T1000 (cell line): ENCODE data around the gene KRTAP4-11.
"Not testable (repeated sequence)": the region's sequence is repeated elsewhere in the genome, so short reads cannot be mapped to it uniquely, and the experiment has no call there.

Experiments
- DNase-seq: peaks from one replicate; lab custom pipeline; 2025; ENCODE audit warnings: mixed read lengths; lab: John Stamatoyannopoulos, UW

The KRTAP4-11 gene

GRCh38 chr17:41117846-41118386 lies at the start of gene KRTAP4-11:
Gene KRTAP4-11 (minus strand): TSS chr17:41118373. CDS start chr17:41118315, 58 bp downstream.
- DNase-seq: not testable (repeated sequence)

GRCh38 chr17:41167561-41167960 lies 49.4 kb upstream of the KRTAP4-11 start:
- DNase-seq: no peak

GRCh38 chr17:41163828-41164227 lies 45.7 kb upstream of the KRTAP4-11 start:
- DNase-seq: no peak

GRCh38 chr17:41160648-41161047 lies 42.5 kb upstream of the KRTAP4-11 start, which contains the start of gene KRTAP4-4:
Gene KRTAP4-4 (minus strand): TSS chr17:41160748. CDS start chr17:41160691, 57 bp downstream.
- DNase-seq: no peak

- DNase-seq: not testable (repeated sequence)
Observed at GRCh38 chr17:41160190-41160589, 42.0 kb upstream of the KRTAP4-11 start.

GRCh38 chr17:41153856-41154255 lies 35.7 kb upstream of the KRTAP4-11 start:
- no peak for DNase-seq

- DNase-seq: no peak
Observed at GRCh38 chr17:41151525-41151924, 33.4 kb upstream of the KRTAP4-11 start.

GRCh38 chr17:41150026-41150425 lies 31.9 kb upstream of the KRTAP4-11 start:
- no peak for DNase-seq

- no peak for DNase-seq
Observed at GRCh38 chr17:41149652-41149985, 31.4 kb upstream of the KRTAP4-11 start, which contains the start of gene KRTAP4-5. Gene KRTAP4-5 (minus strand): TSS chr17:41149825. CDS start chr17:41149767, 58 bp downstream.

GRCh38 chr17:41148971-41149651 lies 30.9 kb upstream of the KRTAP4-11 start:
- DNase-seq: not testable (repeated sequence)

GRCh38 chr17:41147531-41148204 lies 29.5 kb upstream of the KRTAP4-11 start:
- no peak for DNase-seq

- no peak for DNase-seq
Observed at GRCh38 chr17:41145261-41145660, 27.1 kb upstream of the KRTAP4-11 start.

- DNase-seq: no peak
Observed at GRCh38 chr17:41144846-41145245, 26.7 kb upstream of the KRTAP4-11 start.

- no peak for DNase-seq
Observed at GRCh38 chr17:41141361-41141760, 23.2 kb upstream of the KRTAP4-11 start.

GRCh38 chr17:41140360-41141131 lies 22.4 kb upstream of the KRTAP4-11 start, which contains the start of gene KRTAP4-6:
Gene KRTAP4-6 (minus strand): TSS chr17:41140544. CDS start chr17:41140487, 57 bp downstream.
- DNase-seq: no peak

- not testable (repeated sequence) for DNase-seq
Observed at GRCh38 chr17:41139865-41140264, 21.7 kb upstream of the KRTAP4-11 start.

GRCh38 chr17:41133880-41134735 lies 15.9 kb upstream of the KRTAP4-11 start:
- no peak for DNase-seq

GRCh38 chr17:41131979-41132378 lies 13.8 kb upstream of the KRTAP4-11 start:
- no peak for DNase-seq

GRCh38 chr17:41127371-41127770 lies 9.2 kb upstream of the KRTAP4-11 start:
- no peak for DNase-seq

- no peak for DNase-seq
Observed at GRCh38 chr17:41126412-41126811, 8.2 kb upstream of the KRTAP4-11 start.

- no peak for DNase-seq
Observed at GRCh38 chr17:41125064-41125463, 6.9 kb upstream of the KRTAP4-11 start.
